GM18861 (cell line): ENCODE measurements around the gene P3H1.
A peak's percentile ranks its signal among the peaks of the same experiment; 100 is the strongest.
"Not testable (repeated sequence)": the region's sequence is repeated elsewhere in the genome, so short reads cannot be mapped to it uniquely, and the experiment has no call there.

Source experiments
- ATAC-seq: cut with Tn5 transposase; IDR thresholded peaks from one replicate; pipeline ENCODE4 v1.9.1; 2021; ENCODE audit not compliant: unreplicated experiment

P3H1 gene

GRCh38 chr1:42773420-42773819 lies 6.6 kb upstream of the P3H1 start:
- no peak for ATAC-seq

DNA sequence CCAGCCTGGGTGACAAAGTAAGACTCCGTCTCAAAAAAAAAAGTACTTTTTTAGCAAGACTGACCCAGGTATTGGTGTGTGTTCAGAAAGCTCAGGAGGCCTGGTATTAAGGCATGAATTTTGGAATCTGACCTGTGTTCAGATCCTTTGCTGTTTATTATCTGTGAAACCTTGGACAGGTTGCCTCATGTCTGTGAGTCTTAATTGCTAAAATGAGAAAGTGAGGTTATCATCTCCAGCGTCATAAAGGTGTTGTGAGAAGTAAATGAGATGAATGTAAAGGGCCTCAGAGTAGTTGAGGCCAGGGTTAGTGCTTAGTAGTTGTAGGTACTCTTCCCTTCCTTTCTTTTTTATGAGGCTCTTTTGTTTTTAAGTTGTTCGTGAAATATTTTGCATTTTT lies 3.0 kb upstream of the P3H1 start:
- ATAC-seq: no peak

DNA sequence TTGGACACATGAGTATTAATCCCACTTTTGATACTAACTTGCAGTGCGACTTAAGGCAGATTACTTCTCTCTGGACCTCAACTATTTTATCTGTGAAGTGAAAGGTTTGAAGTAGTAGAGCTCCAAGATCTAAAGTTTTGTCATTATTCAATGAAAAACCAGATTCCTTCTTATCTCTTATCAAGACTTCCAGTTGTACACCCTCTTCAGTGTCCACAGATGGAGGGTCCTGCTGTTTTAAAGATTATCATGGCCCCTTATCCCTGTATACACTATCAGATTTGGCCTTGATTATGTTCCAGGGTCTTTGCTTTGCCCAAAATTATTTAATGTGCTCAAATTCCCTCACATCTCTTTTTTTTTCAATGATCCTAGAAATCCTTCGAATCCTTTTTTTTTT lies 1.3 kb upstream of the P3H1 start:
- no peak for ATAC-seq

DNA sequence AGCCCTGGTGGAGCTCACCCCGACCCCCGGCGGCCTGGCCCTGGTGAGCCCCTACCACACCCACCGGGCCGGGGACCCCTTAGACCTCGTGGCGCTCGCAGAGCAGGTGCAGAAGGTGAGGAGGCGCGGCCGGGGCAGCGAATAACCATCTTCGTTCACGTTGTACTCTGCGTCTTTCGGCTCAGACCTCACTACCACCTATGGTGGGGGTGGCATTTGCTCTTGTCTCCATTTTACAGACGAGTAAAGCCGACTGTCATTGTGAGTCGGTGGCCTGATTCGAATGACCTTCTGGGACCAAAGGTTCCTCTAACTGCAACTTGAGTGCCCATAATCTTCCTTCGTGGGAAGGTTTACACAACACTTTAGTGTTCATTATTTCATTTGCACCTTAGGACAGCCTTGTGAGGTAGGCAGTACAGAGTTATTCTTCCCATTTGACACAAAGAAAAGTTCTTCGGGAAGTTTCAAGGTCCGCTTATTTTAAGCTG lies 727 bp upstream of the P3H1 start:
- peak; percentile 4 for ATAC-seq

GRCh38 chr1:42765832-42766740 lies 742 bp downstream of the P3H1 start:
- peak; percentile 17 for ATAC-seq

- ATAC-seq: no peak
These were observed 1.6 kb downstream of the P3H1 start for GRCh38 chr1:42765269-42765668.

DNA sequence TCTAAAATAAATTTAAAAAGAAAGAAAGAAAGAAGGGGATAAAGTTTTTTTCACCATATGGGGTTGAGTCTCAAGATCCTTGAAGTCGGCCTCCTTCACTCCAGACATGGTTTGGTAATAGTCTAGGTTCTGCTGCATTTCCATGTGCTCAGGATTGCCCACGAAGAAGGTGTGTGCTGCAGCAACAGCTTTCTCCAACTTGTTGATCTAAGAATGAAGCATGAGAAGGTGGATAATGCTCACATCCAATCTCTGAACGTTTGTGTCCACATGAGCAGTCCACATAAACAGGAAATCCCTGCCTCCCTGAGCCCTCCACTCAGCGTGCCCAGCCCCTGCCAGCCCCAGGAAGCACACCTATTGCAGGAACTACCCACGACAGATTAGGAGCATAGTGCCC lies 4.6 kb downstream of the P3H1 start:
- ATAC-seq: no peak

DNA sequence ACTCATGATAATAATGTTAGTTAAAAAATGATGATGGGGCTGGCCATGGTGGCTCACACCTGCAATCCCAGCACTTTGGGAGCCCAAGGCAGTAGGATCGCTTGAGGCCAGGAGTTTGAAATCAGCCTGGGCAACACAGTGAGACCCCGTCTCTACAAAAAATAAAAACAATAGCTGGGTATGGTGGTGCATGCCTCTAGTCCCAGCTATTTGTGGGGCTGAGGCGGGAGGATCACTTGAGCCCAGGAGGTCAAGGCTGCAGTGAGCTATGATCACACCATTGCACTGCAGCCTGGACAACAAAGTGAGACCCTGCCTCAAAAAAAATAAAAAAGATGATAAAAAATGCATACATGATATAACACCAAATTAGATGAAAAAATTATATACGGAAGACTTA lies 5.3 kb downstream of the P3H1 start:
- ATAC-seq: no peak

DNA sequence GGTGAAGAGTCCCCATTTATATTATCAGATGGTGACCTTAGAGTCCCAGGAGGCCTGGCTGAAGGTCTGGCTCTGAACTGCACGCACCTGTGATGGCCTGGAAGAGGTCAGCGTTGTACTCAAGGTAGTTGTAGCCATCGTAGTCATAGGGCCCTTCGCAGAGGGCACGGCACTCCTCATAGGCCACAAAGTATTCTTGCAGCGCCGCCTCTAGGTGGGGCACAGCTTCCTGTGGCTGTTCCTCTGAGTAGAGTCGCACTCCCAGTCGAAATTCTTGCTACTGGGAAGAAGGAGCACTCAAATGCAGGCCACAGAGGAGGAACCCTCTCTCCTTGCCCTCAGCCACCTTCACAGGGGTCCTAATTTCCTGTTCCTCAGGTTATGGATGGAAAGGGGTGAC lies 7.7 kb downstream of the P3H1 start:
- ATAC-seq: no peak

- no peak for ATAC-seq
These were observed 8.2 kb downstream of the P3H1 start for GRCh38 chr1:42758641-42759040.

DNA sequence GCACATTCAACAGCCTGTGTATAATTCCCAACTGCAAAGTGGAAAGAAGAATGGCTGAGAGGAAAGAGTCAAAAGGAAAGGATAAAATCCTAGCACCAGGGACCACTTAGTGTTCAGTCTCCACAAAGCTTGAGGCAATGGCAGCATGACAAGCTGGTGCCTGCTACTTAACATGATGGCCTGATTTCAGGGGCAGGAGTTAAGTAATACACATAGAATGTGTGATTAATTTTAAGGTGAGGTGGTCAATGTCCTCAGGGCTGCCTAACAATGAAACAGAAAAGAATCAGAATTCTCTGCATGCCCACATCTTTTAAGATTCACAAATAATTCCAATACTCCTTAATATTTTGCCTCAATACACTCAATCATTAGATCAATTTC lies 8.9 kb downstream of the P3H1 start:
- no peak for ATAC-seq

DNA sequence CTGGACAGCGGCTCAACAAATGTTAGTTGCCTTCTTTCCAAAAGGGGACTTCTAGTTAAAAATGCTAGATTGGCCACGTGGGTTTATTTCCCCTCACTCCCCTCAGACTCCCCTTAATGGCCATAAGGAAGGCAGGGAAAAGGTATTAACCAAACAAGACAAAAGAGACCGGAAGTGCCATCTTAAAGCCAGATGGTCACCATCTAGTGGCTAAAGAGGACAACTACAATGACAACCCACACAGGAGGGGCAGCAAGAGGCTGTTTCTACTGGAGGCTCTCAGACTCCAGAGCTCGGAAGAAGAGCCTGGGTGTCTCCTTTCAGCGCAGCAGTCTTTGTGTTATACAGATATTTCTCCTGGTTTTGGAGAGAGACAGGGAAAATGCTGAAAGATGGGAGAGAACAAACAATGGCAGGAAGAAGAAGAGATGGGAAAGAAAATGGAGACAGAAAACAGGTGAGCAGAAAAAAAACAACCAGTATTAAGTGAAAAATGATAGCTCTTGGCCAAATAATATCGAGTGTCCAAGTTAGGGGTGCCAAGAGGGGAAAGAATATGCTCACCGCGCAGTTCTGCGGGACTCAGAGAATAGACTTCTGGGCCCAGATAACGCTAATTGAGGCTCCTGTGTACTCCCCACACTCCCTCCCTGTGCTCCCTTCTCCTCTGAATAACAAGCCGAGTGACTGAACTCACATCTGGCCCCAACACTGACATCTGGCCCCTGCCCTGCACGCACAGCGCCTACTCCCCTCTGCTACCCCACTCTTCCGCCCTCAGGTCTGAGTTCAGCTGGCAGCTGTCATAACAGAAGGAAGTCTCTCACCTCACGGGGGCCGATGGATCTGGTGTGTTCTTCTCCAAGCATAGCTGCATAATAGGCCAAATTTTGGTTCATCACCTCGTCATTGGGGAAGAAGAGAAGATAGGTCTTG lies 9.6 kb downstream of the P3H1 start:
- no peak for ATAC-seq

- no peak for ATAC-seq
These were observed 13.8 kb downstream of the P3H1 start for GRCh38 chr1:42753070-42753469.

- ATAC-seq: no peak
These were observed 14.5 kb downstream of the P3H1 start for GRCh38 chr1:42752284-42752683.

- ATAC-seq: not testable (repeated sequence)
These were observed 15.2 kb downstream of the P3H1 start for GRCh38 chr1:42751511-42752070.

GRCh38 chr1:42750041-42750440 lies 16.8 kb downstream of the P3H1 start:
- no peak for ATAC-seq

GRCh38 chr1:42748461-42749410 lies 18.1 kb downstream of the P3H1 start:
- ATAC-seq: no peak

- no peak for ATAC-seq
These were observed 18.8 kb downstream of the P3H1 start for GRCh38 chr1:42748021-42748420.

GRCh38 chr1:42747125-42747524 lies 19.7 kb downstream of the P3H1 start:
- no peak for ATAC-seq

DNA sequence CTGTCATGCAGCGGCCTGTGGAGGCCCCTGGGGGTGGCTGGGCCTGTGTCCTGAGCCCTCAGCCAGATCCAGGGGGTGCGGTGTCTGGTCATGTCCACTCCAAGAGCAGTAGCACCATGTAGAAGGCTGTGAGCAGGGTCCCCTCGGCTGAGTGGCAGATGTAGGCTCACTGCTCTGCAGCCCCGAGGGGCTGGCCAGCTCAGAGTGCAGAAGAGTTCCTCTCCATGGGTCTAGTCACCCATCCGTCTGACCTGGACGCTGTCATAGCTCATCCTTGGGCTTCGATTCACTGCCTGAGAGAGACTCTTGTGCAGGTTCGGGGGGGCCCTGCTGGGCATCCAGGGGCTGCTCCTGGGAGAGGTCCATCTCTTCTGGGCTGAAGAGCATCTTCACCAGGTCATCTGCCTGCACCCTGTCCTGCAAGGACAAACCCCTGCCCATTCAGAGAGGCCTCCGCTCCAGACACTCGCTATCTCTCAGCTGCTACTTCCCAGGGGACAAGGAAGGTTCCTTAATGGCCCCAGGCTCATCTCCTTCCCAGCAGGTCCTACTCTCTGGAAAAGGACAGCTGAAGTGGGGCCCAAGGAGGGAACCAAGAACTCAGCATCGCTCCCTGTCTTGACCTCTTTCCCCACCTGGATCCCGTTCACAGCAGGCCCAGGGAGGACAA lies 20.3 kb downstream of the P3H1 start:
- ATAC-seq: no peak
